Measurements from ENCODE around the gene RYR2.

Gene RYR2

GRCh38 chr1:237732657-237733056 is 690.7 kb downstream of the RYR2 start:
- Histone ChIP-seq H3K79me2 (ENCODE audit: insufficient read depth, low read length) (no peaks in the 10 kb centered on the region), H4K20me1 (ENCODE audit: insufficient read depth, low read length) (no peaks in the 10 kb centered on the region), H2AFZ (ENCODE audit: low read length) (no peak overlapping the region), H3K9ac (ENCODE audit: low read length) (no peak overlapping the region), H3K9me3 (ENCODE audit: low read length) (no peaks in the 10 kb centered on the region), H3F3A (ENCODE audit: insufficient read depth, low read length) (no peaks in the 10 kb centered on the region), H3K27ac (ENCODE audit: low read depth, low read length, poor library complexity, severe bottlenecking) (no peak overlapping the region), H3K27me3 (ENCODE audit: insufficient read depth, low read length) (no peaks in the 10 kb centered on the region), H3K4me3 (ENCODE audit: low read depth, low read length, poor library complexity, severe bottlenecking) (no peak overlapping the region), H3K9me2 (ENCODE audit: low read depth, low read length) (no peaks in the 10 kb centered on the region), H3K4me1 (ENCODE audit: insufficient read depth, low read length, severe bottlenecking) (no peaks in the 10 kb centered on the region), H3K4me2 (ENCODE audit: low read length) (no peak overlapping the region), H3K36me3 (ENCODE audit: insufficient read depth, low read length) (no peaks in the 10 kb centered on the region)
- TF ChIP-seq EZH2 (IDR thresholded peaks at IDR 0.05; ENCODE audit: borderline replicate concordance, low read length) = no peak
- TF ChIP-seq CTCF (IDR thresholded peaks at IDR 0.05; ENCODE audit: low read length) = no peak

GRCh38 chr1:237736372-237737029 is 694.5 kb downstream of the RYR2 start:
- no peaks in the 10 kb centered on the region for H3K79me2 ChIP-seq (ENCODE audit: insufficient read depth, low read length)
- peak; percentile 41; the same call in 1 of the 2 replicates for TF ChIP-seq CTCF (IDR thresholded peaks at IDR 0.05; ENCODE audit: low read length)
- TF ChIP-seq EZH2 (IDR thresholded peaks at IDR 0.05; ENCODE audit: borderline replicate concordance, low read length) = no peak
- no peaks in the 10 kb centered on the region for H4K20me1 ChIP-seq (ENCODE audit: insufficient read depth, low read length)
- H3K36me3 ChIP-seq (ENCODE audit: insufficient read depth, low read length) = no peaks in the 10 kb centered on the region
- no peaks in the 10 kb centered on the region for H3K27me3 ChIP-seq (ENCODE audit: insufficient read depth, low read length)
- no peak overlapping the region for H2AFZ ChIP-seq (ENCODE audit: low read length)
- no peaks in the 10 kb centered on the region for H3F3A ChIP-seq (ENCODE audit: insufficient read depth, low read length)
- no peaks in the 10 kb centered on the region for H3K4me1 ChIP-seq (ENCODE audit: insufficient read depth, low read length, severe bottlenecking)
- H3K4me3 ChIP-seq (ENCODE audit: low read depth, low read length, poor library complexity, severe bottlenecking) = no peak overlapping the region
- no peak overlapping the region for H3K9ac ChIP-seq (ENCODE audit: low read length)
- no peaks in the 10 kb centered on the region for H3K9me2 ChIP-seq (ENCODE audit: low read depth, low read length)
- no peaks in the 10 kb centered on the region for H3K9me3 ChIP-seq (ENCODE audit: low read length)
- H3K27ac ChIP-seq (ENCODE audit: low read depth, low read length, poor library complexity, severe bottlenecking) = no peak overlapping the region
- no peak overlapping the region for H3K4me2 ChIP-seq (ENCODE audit: low read length)

GRCh38 chr1:237737448-237737847 is 695.5 kb downstream of the RYR2 start:
- no peak overlapping the region for H3K27ac ChIP-seq (ENCODE audit: low read depth, low read length, poor library complexity, severe bottlenecking)
- H3K4me3 ChIP-seq (ENCODE audit: low read depth, low read length, poor library complexity, severe bottlenecking) = no peak overlapping the region
- H3K9me3 ChIP-seq (ENCODE audit: low read length) = no peaks in the 10 kb centered on the region
- no peak overlapping the region for H3K9ac ChIP-seq (ENCODE audit: low read length)
- no peaks in the 10 kb centered on the region for H3K27me3 ChIP-seq (ENCODE audit: insufficient read depth, low read length)
- H3K79me2 ChIP-seq (ENCODE audit: insufficient read depth, low read length) = no peaks in the 10 kb centered on the region
- H3K36me3 ChIP-seq (ENCODE audit: insufficient read depth, low read length) = no peaks in the 10 kb centered on the region
- no peak for TF ChIP-seq EZH2 (IDR thresholded peaks at IDR 0.05; ENCODE audit: borderline replicate concordance, low read length)
- TF ChIP-seq CTCF (IDR thresholded peaks at IDR 0.05; ENCODE audit: low read length) = no peak
- no peaks in the 10 kb centered on the region for H3K4me1 ChIP-seq (ENCODE audit: insufficient read depth, low read length, severe bottlenecking)
- H2AFZ ChIP-seq (ENCODE audit: low read length) = no peak overlapping the region
- H4K20me1 ChIP-seq (ENCODE audit: insufficient read depth, low read length) = no peaks in the 10 kb centered on the region
- no peak overlapping the region for H3K4me2 ChIP-seq (ENCODE audit: low read length)
- H3F3A ChIP-seq (ENCODE audit: insufficient read depth, low read length) = no peaks in the 10 kb centered on the region; the same call in 1 of the 2 replicates
- no peaks in the 10 kb centered on the region for H3K9me2 ChIP-seq (ENCODE audit: low read depth, low read length)
